Lower lobe of right lung (tissue), 2 donors: Measurements from ENCODE around the gene ACACB. TPM values are rescaled to one million over a fixed set of nuclear protein-coding genes. Genes with fewer than 3 reads are reported as not detected.

Experiments used
- ATAC-seq, 2 donors: fragments of 200-7000 bp; cut with Tn5 transposase; one replicate each; pipeline ENCODE4 v1.9.1; 2020 to 2022; ENCODE audit warnings: mild to moderate bottlenecking in 2 of 2, moderate library complexity in 2 of 2
- DNase-seq: peaks from one replicate; pipeline ENCODE4 v3.0.0-alpha.2; 2020
- H3K27ac ChIP-seq: fragments of 200-600 bp; one replicate; pipeline ENCODE4 v1.8.0; 2022
- H3K27me3 ChIP-seq: fragments of 200-600 bp; one replicate; pipeline ENCODE4 v1.8.0; 2022; ENCODE audit warnings: low read depth
- H3K36me3 ChIP-seq: fragments of 200-600 bp; one replicate; pipeline ENCODE4 v1.8.0; 2022; ENCODE audit warnings: mild to moderate bottlenecking
- H3K4me1 ChIP-seq: fragments of 200-600 bp; one replicate; pipeline ENCODE4 v1.8.0; 2022
- H3K4me3 ChIP-seq: fragments of 200-600 bp; one replicate; pipeline ENCODE4 v1.8.0; 2022; ENCODE audit warnings: mild to moderate bottlenecking
- H3K9me3 ChIP-seq: fragments of 200-600 bp; one replicate; pipeline ENCODE4 v1.8.0; 2022
- CTCF ChIP-seq: fragments of 200-600 bp; IDR thresholded peaks from one replicate; pipeline ENCODE4 v1.8.0; 2022; ENCODE audit warnings: antibody characterized with exemption, mild to moderate bottlenecking
- intact Hi-C: fragments of 100-400 bp; cut with DNase I; formaldehyde crosslinking; loops from one replicate; pipeline ENCODE4 v1.11.0; 2022
- total RNA-seq: library from RNA; stranded (reverse); fragmentation: NEBNext Ultra II Directional; extraction: Animal tissue kit (Norgen Biotek cat#: 25700); gene quantifications from one replicate; pipeline ENCODE4 v1.2.1, GENCODE V29; 2021
- donor health status: DM: no; HTN: yes; CAD: no; lungs with severe emphysema.

Gene ACACB
- total RNA-seq, 1 donor from 2014 or later, result 42.5 TPM

GRCh38 chr12:109291521-109292341 lies 175.3 kb downstream of the ACACB start:
- no peak for DNase-seq
- peak overlapping the region; percentile 28 for H3K4me3 ChIP-seq
- TF ChIP-seq CTCF, result no peak

DNA sequence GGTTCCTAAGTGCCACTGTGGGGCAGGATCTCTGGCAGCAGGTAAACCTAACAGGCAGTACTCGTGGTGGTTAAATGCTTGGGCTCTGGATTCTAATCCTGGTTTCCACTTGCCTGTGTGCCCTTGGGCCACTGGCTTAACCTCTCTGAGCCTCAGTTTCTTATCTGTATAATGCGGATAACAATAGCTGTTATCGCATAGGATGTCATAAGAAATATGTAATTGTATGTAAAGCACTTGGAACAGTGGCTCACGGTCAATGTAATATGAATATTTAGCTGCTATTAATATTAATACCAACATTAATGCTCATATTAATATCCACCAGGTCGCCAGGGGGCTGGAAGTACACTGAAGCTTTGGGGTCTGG lies 175.9 kb downstream of the ACACB start:
- ATAC-seq (no peak), DNase-seq (no peak)
- no peak overlapping the region for H3K4me3 ChIP-seq
- no peak overlapping the region for H3K27ac ChIP-seq
- no peaks in the 10 kb centered on the region for H3K9me3 ChIP-seq
- peaks cover 37% of the 10 kb centered on the region for H3K27me3 ChIP-seq
- H3K4me1 ChIP-seq, result no peaks in the 10 kb centered on the region
- H3K36me3 ChIP-seq, result no peaks in the 10 kb centered on the region
- intact Hi-C loops, result no loop called here
- TF ChIP-seq CTCF, result no peak

More at GRCh38 chr12:109291521-109292341, 175.3 kb downstream of the ACACB start:
- Histone ChIP-seq H3K27me3 (peaks cover 37% of the 10 kb centered on the region), H3K36me3 (no peaks in the 10 kb centered on the region), H3K9me3 (no peaks in the 10 kb centered on the region), H3K4me1 (no peaks in the 10 kb centered on the region), H3K27ac (no peak overlapping the region)
- intact Hi-C loops, result no loop called here
- peak; percentile 55 to 58 for ATAC-seq

DNA sequence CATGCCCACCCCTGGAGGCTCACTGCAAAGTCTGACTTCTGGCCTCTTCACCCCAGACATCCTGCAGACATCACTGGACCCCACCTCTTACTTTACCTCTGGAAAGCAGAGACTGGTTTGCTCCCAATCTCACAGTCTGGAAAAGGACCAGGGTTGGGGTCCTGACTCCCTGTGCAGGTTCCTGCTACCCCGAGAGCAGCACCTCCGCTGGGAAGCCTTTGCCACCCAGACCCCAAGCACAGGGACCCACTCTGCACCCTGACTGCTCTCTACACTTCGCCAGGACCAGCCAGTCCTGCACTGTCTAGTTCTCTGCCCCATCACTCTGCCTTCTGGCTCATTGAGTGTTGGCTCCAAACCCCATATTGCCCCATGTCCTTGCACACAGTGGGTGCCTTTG lies 176.7 kb downstream of the ACACB start:
- no peak for DNase-seq
- no peak overlapping the region for H3K27ac ChIP-seq
- no peaks in the 10 kb centered on the region for H3K4me1 ChIP-seq
- no peak overlapping the region for H3K4me3 ChIP-seq
- no peak for ATAC-seq
- H3K9me3 ChIP-seq, result no peaks in the 10 kb centered on the region
- no peaks in the 10 kb centered on the region for H3K36me3 ChIP-seq
- intact Hi-C loops, result no loop called here
- no peak for TF ChIP-seq CTCF
- H3K27me3 ChIP-seq, result peaks cover 33% of the 10 kb centered on the region

- no peak overlapping the region for H3K27ac ChIP-seq
- no peak overlapping the region for H3K4me3 ChIP-seq
- no peaks in the 10 kb centered on the region for H3K36me3 ChIP-seq
- H3K4me1 ChIP-seq, result no peaks in the 10 kb centered on the region
- no peak for TF ChIP-seq CTCF
- H3K27me3 ChIP-seq, result peaks cover 33% of the 10 kb centered on the region
- intact Hi-C loops, result no loop called here
- DNase-seq (no peak), ATAC-seq (no peak)
- no peaks in the 10 kb centered on the region for H3K9me3 ChIP-seq
Measured at GRCh38 chr12:109294286-109294796, 178.0 kb downstream of the ACACB start.

DNA sequence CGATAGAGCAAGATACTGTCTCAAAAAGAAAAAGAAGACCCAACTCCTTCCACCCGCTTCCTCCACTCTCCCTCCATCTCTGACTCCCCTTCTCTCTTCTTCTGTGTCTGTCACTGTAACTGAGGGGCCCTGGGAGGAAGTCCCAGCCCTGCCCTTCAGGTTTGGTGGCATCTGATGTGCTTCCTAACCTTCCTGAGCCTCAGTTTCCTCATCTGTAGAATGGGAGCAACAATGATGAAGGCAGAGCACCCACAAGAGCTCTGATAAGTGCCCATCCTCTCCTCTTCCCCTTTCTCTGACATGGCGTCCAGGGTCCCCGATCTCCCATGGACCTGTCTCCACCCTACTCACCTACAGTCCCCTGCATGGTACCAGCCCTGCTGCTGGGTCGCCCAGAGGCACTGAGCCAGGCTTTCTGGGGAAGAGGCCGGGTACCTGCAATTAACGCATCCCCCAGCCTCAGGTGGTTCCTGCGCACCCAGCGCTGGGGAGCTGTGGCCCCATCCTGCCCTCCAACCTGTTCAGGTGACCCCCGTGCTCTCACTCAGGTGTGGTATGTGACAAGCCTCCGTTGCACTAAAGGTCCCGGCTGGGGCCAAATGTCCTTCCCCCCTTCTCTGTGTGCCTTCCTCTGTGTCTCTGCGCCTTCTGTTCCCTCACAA lies 179.5 kb downstream of the ACACB start:
- H3K27me3 ChIP-seq, result peaks cover 31% of the 10 kb centered on the region
- ATAC-seq (no peak), DNase-seq (no peak)
- H3K4me3 ChIP-seq, result no peak overlapping the region
- no peaks in the 10 kb centered on the region for H3K9me3 ChIP-seq
- H3K36me3 ChIP-seq, result no peaks in the 10 kb centered on the region
- TF ChIP-seq CTCF, result no peak
- H3K27ac ChIP-seq, result no peak overlapping the region
- intact Hi-C loops, result no loop called here
- H3K4me1 ChIP-seq, result no peaks in the 10 kb centered on the region
